Right ventricle myocardium inferior (tissue), 1 donor: ENCODE data around the gene ZNF37A. TPM values are rescaled to one million over a fixed set of nuclear protein-coding genes. Genes with fewer than 3 reads are reported as not detected.
A peak's percentile ranks its signal among the peaks of the same experiment; 100 is the strongest.
"Not testable (repeated sequence)": the region's sequence is repeated elsewhere in the genome, so short reads cannot be mapped to it uniquely, and the experiment has no call there.

ENCODE experiments used
- ATAC-seq: fragments of 200-7000 bp; cut with Tn5 transposase; one replicate; pipeline ENCODE4 v1.9.1; 2020; ENCODE audit warnings: mild to moderate bottlenecking, moderate library complexity
- DNase-seq: peaks from one replicate; pipeline ENCODE4 v3.0.0; 2021; ENCODE audit errors: missing footprints
- intact Hi-C: fragments of 100-400 bp; cut with DNase I; formaldehyde crosslinking; loops from one replicate; pipeline ENCODE4 v1.11.0; 2022
- total RNA-seq: library from RNA; stranded (reverse); fragmentation: NEBNext Ultra II Directional; extraction: Animal tissue kit (Norgen Biotek cat#: 25700); gene quantifications from one replicate; pipeline ENCODE4 v1.2.1, GENCODE V29; 2021
- donor health status: DM: no; HTN: yes; CAD: no; lungs with severe emphysema.

The ZNF37A gene
- total RNA-seq, 1 donor from 2014 or later = 7.3 TPM

GRCh38 chr10:38143587-38143986, 49.5 kb downstream of the ZNF37A start:
- intact Hi-C loops = no loop called here
- ATAC-seq = no peak

GRCh38 chr10:38146579-38147333, 52.6 kb downstream of the ZNF37A start:
- ATAC-seq = no peak
- intact Hi-C loops = no loop called here
- DNase-seq = no peak

More at GRCh38 chr10:38143587-38143986, 49.5 kb downstream of the ZNF37A start:
- no peak for DNase-seq

- intact Hi-C loops = no loop called here
- no peak for ATAC-seq
Observed at GRCh38 chr10:38147686-38148085, 53.5 kb downstream of the ZNF37A start.

GRCh38 chr10:38150891-38151463, 56.8 kb downstream of the ZNF37A start:
- intact Hi-C loops, DNase-seq, ATAC-seq: not testable (repeated sequence)

More at GRCh38 chr10:38147686-38148085, 53.5 kb downstream of the ZNF37A start:
- DNase-seq = no peak

- ATAC-seq (peak; percentile 20), DNase-seq (no peak)
- intact Hi-C loops = no loop called here
Observed at GRCh38 chr10:38156416-38157269, 62.5 kb downstream of the ZNF37A start.

GRCh38 chr10:38157270-38157685, 63.1 kb downstream of the ZNF37A start:
- intact Hi-C loops = no loop called here

GRCh38 chr10:38159004-38159403, 64.9 kb downstream of the ZNF37A start:
- DNase-seq (no peak), ATAC-seq (no peak)
- intact Hi-C loops = no loop called here

More at GRCh38 chr10:38157270-38157685, 63.1 kb downstream of the ZNF37A start:
- no peak for DNase-seq
- no peak for ATAC-seq

GRCh38 chr10:38163617-38164016, 69.5 kb downstream of the ZNF37A start:
- DNase-seq (no peak), ATAC-seq (no peak)
- intact Hi-C loops = no loop called here

GRCh38 chr10:38174336-38174735, 80.2 kb downstream of the ZNF37A start:
- ATAC-seq (no peak), DNase-seq (no peak)
- intact Hi-C loops = no loop called here

GRCh38 chr10:38184477-38184876, 90.3 kb downstream of the ZNF37A start:
- intact Hi-C loops = no loop called here
- ATAC-seq = no peak
- DNase-seq = no peak

Other genes starting within 250 kb of the ZNF37A start
- 13.2 TPM for gene ZNF248, start 236.7 kb upstream of the ZNF37A start, total RNA-seq
- gene ZNF25, start 117.7 kb upstream of the ZNF37A start, total RNA-seq = 16.7 TPM
- gene ZNF33A, start 83.7 kb upstream of the ZNF37A start, total RNA-seq = 21.2 TPM